ENCODE results near the gene MTCH2.

GRCh38 chr11:47592970-47593369 is 49.4 kb downstream of the MTCH2 start:
- no peak for TF ChIP-seq ZNF274 (IDR thresholded peaks at IDR 0.05; ENCODE audit: low read depth, low read length)
- TF ChIP-seq YY1 (IDR thresholded peaks at IDR 0.05; ENCODE audit: insufficient read depth, insufficient read length): no peak

Measured in NT2/D1 (cell line).